IMR-90 (cell line): ENCODE measurements around the gene HDHD3. TPM values are rescaled to one million over a fixed set of nuclear protein-coding genes. Genes with fewer than 3 reads are reported as not detected.

Experiments
- ATAC-seq: fragments of 200-7000 bp; cut with Tn5 transposase; 2 replicates; pipeline ENCODE4 v1.9.1; 2020; ENCODE audit warnings: low read depth, mild to moderate bottlenecking, moderate library complexity
- BruUV-seq: library from RNA; stranded (reverse); fragments of 400-500 nt; replicated peaks from 2 replicates; lab custom pipeline; 2021; lab: Mats Ljungman, UMichigan
- CTCF ChIA-PET: fragments of 300-600 bp; formaldehyde crosslinking; extraction: SDS; loops from one replicate; lab custom pipeline; 2021; ENCODE audit warnings: antibody characterized with exemption; lab: Yijun Ruan, JAX
- POLR2A ChIA-PET: fragments of 300-600 bp; sonication (Branson Sonifier 250); formaldehyde crosslinking; loops from one replicate; lab custom pipeline; 2022; ENCODE audit warnings: antibody characterized with exemption; ENCODE audit not compliant: unreplicated experiment; lab: Charles Lee
- DNase-seq: peaks from one replicate; pipeline ENCODE4 v3.0.0; 2013
- H2AFZ ChIP-seq: replicated peaks from 2 replicates; pipeline ENCODE3; 2013; ENCODE audit warnings: low read length, mild to moderate bottlenecking; ENCODE audit not compliant: poor library complexity
- H2AK5ac ChIP-seq: 2 replicates; pipeline ENCODE4 v1.6.1; 2013; ENCODE audit warnings: low read depth, low read length, inconsistent platforms
- H2AK9ac ChIP-seq: replicated peaks from 2 replicates; pipeline ENCODE3; 2013; ENCODE audit warnings: mild to moderate bottlenecking, low read depth, low read length, moderate library complexity; ENCODE audit not compliant: poor library complexity
- H2BK120ac ChIP-seq: 2 replicates; pipeline ENCODE4 v1.6.1; 2013; ENCODE audit warnings: low read depth, low read length, inconsistent platforms
- H2BK15ac ChIP-seq: 3 replicates; pipeline ENCODE4 v1.6.1; 2013; ENCODE audit warnings: low read depth, low read length, inconsistent platforms
- H2BK20ac ChIP-seq: 2 replicates; pipeline ENCODE4 v1.6.1; 2013; ENCODE audit warnings: low read depth, mild to moderate bottlenecking, inconsistent platforms, low read length, moderate library complexity
- H2BK5ac ChIP-seq: 2 replicates; pipeline ENCODE4 v1.6.1; 2013; ENCODE audit warnings: mild to moderate bottlenecking, low read depth, low read length, inconsistent platforms; ENCODE audit not compliant: poor library complexity, severe bottlenecking
- H3K14ac ChIP-seq: replicated peaks from 2 replicates; pipeline ENCODE4 v1.6.1; 2013; ENCODE audit warnings: low read depth, low read length, inconsistent platforms
- H3K18ac ChIP-seq: 2 replicates; pipeline ENCODE4 v1.6.1; 2013; ENCODE audit warnings: low read depth, low read length, control low read depth
- H3K23ac ChIP-seq: 2 replicates; pipeline ENCODE4 v1.6.1; 2013; ENCODE audit warnings: low read depth, low read length, inconsistent platforms
- H3K27ac ChIP-seq: 2 replicates; pipeline ENCODE4 v1.5.1; 2013; ENCODE audit warnings: mild to moderate bottlenecking, control low read depth, low read length; ENCODE audit not compliant: insufficient read depth
- H3K27me3 ChIP-seq: 2 replicates; pipeline ENCODE4 v1.6.1; 2013; ENCODE audit warnings: low read length; ENCODE audit not compliant: control insufficient read depth, insufficient read depth
- H3K36me3 ChIP-seq: 2 replicates; pipeline ENCODE4 v1.6.1; 2013; ENCODE audit warnings: low read length, mixed read lengths; ENCODE audit not compliant: control insufficient read depth, insufficient read depth
- H3K4ac ChIP-seq: 2 replicates; pipeline ENCODE4 v1.6.1; 2013; ENCODE audit warnings: low read depth, low read length, inconsistent platforms
- H3K4me1 ChIP-seq: 2 replicates; pipeline ENCODE4 v1.6.1; 2013; ENCODE audit warnings: low read length, mixed read lengths; ENCODE audit not compliant: control insufficient read depth, insufficient read depth
- H3K4me2 ChIP-seq: 2 replicates; pipeline ENCODE4 v1.6.1; 2013; ENCODE audit warnings: low read depth, mild to moderate bottlenecking, control low read depth, low read length, moderate library complexity
- H3K4me3 ChIP-seq: 2 replicates; pipeline ENCODE4 v1.5.1; 2013; ENCODE audit warnings: low read depth, mild to moderate bottlenecking, control low read depth, low read length, moderate library complexity; ENCODE audit not compliant: insufficient read depth
- H3K56ac ChIP-seq: 2 replicates; pipeline ENCODE4 v1.6.1; 2013; ENCODE audit warnings: low read length, inconsistent platforms; ENCODE audit not compliant: insufficient read depth; ENCODE audit errors: extremely low read depth
- H3K79me1 ChIP-seq, 2 experiments: 2 replicates each; pipeline ENCODE4 v1.6.1; 2013; ENCODE audit warnings: low read length in 2 of 2, inconsistent platforms in 1 of 2, low read depth in 1 of 2
- H3K9ac ChIP-seq: 2 replicates; pipeline ENCODE4 v1.6.1; 2013; ENCODE audit warnings: low read depth, low read length, control low read depth
- H3K9me1 ChIP-seq: 2 replicates; pipeline ENCODE4 v1.6.1; 2013; ENCODE audit warnings: low read length, inconsistent platforms; ENCODE audit not compliant: insufficient read depth
- H3K9me3 ChIP-seq: 2 replicates; pipeline ENCODE4 v1.6.1; 2013; ENCODE audit warnings: low read length; ENCODE audit not compliant: control insufficient read depth, insufficient read depth
- H4K20me1 ChIP-seq: 2 replicates; pipeline ENCODE4 v1.6.1; 2013; ENCODE audit warnings: low read length, inconsistent platforms; ENCODE audit not compliant: insufficient read depth
- H4K5ac ChIP-seq: 2 replicates; pipeline ENCODE4 v1.6.1; 2013; ENCODE audit warnings: mild to moderate bottlenecking, low read depth, low read length, control low read depth
- H4K8ac ChIP-seq, 2 experiments: 2 replicates each; pipeline ENCODE4 v1.6.1; 2013; ENCODE audit warnings: low read depth in 2 of 2, low read length in 2 of 2, control low read depth in 1 of 2, inconsistent platforms in 1 of 2
- H4K91ac ChIP-seq: 2 replicates; pipeline ENCODE4 v1.6.1; 2013; ENCODE audit warnings: low read depth, low read length, inconsistent platforms; ENCODE audit not compliant: insufficient read depth
- POLR2A ChIP-seq: IDR thresholded peaks from 2 replicates; pipeline ENCODE4 v1.6.1; 2012; ENCODE audit warnings: mild to moderate bottlenecking, low read depth, low read length
- RCOR1 ChIP-seq: IDR thresholded peaks from 2 replicates; pipeline ENCODE4 v1.6.1; 2012; ENCODE audit warnings: mild to moderate bottlenecking, low read length, improper control_type of control experiment; ENCODE audit not compliant: insufficient replicate concordance
- SMC3 ChIP-seq: fragments of 150-350 bp; IDR thresholded peaks from 2 replicates; pipeline ENCODE4 v1.6.1; 2016; ENCODE audit warnings: low read depth, mild to moderate bottlenecking, antibody characterized with exemption, low read length, moderate library complexity
- WGBS, 2 experiments: methylation state at CpG; one replicate each; pipeline versions ENCODE4 v1.1.5 to v1.1.7; 2013; ENCODE audit warnings: missing lambda C conversion rate in 2 of 2; ENCODE audit not compliant: insufficient read length in 1 of 2; ENCODE audit errors: extremely low coverage in 2 of 2; 5-methylcytosine and 5-hydroxymethylcytosine counted together
- dilution Hi-C: fragments of 300-500 bp; cut with HindIII; formaldehyde crosslinking; loops from one replicate; pipeline ENCODE4 v1.14.3; 2018; ENCODE audit warnings: low sequenced_read_pairs; ENCODE audit not compliant: unreplicated experiment
- in situ Hi-C: fragments of 300-500 bp; cut with MboI; formaldehyde crosslinking; loops from 3 replicates; pipeline ENCODE4 v1.14.3; 2019; ENCODE audit warnings: low sequenced_read_pairs, inconsistent platforms, mixed read lengths
- intact Hi-C: fragments of 100-400 bp; cut with micrococcal nuclease; formaldehyde crosslinking; loops from 2 replicates; pipeline ENCODE4 v1.10.0; 2022
- polyA plus RNA-seq, 3 experiments: library from polyadenylated mRNA; depleted of rRNA; stranded (reverse); fragments of >200 nt; gene quantifications; 2 replicates each; pipeline ENCODE4 v1.2.3, GENCODE V29; 2012; ENCODE audit warnings: low replicate concordance in 1 of 3
- total RNA-seq: library from RNA; depleted of rRNA; stranded (reverse); fragments of >200 nt; gene quantifications from 2 replicates; pipeline ENCODE4 v1.2.3, GENCODE V29; 2012

The HDHD3 gene
- total and polyA plus RNA-seq, 2 of the 4 experiments (the other 2 are of a cell fraction) = 7.0 to 8.6 TPM

DNA sequence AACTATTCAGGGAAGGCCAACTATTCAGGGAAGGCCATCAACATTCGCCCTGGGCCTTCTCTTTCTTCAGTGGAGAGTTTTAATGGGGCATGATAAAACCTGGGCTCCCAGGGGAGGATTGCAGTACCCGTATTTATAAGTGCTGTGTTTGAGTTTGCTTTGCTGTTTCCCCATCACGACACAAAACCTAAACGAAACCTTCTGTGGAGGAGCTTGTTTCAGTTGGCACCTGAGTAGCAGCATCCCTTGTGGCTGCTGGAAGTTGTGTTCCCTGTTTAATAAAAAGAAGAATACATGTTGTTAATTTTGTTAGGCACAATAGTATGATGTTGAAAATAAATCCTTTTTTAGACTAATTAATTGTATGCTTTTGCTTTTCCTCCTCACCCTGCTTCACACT lies 45.0 kb downstream of the HDHD3 start:
- Histone ChIP-seq H3K36me3 (no peaks in the 10 kb centered on the region), H2BK20ac (no peak overlapping the region), H3K4me1 (no peaks in the 10 kb centered on the region), H4K20me1 (no peaks in the 10 kb centered on the region), H3K4ac (no peak overlapping the region), H3K4me2 (no peak overlapping the region), H3K9me1 (0 out of 2 replicates have a peak, but pooled peaks cover 2% of the 10 kb centered on the region), H4K5ac (no peak overlapping the region), H3K79me1 (no peaks in the 10 kb centered on the region), H3K27ac (no peak overlapping the region), H2BK120ac (no peak overlapping the region), H2AK9ac (no peak overlapping the region), H2BK5ac (no peak overlapping the region), H3K23ac (no peak overlapping the region), H3K4me3 (no peak overlapping the region), H2BK15ac (no peak overlapping the region), H3K18ac (no peak overlapping the region), H3K9ac (no peak overlapping the region), H3K14ac (no peak overlapping the region), H3K56ac (no peak overlapping the region), H4K8ac (no peak overlapping the region), H4K91ac (no peak overlapping the region), H2AK5ac (no peak overlapping the region), H2AFZ (no peak overlapping the region), H3K27me3 (0 out of 2 replicates have a peak, but pooled peaks cover 1% of the 10 kb centered on the region), H3K9me3 (no peaks in the 10 kb centered on the region)
- WGBS, 2 experiments = no CpG with 5 or more reads among the region's 4 CpGs
- intact Hi-C loops (no loop called here), in situ Hi-C loops (no loop called here), dilution Hi-C loops (no loop called here)
- POLR2A ChIA-PET = no interaction called here
- CTCF ChIA-PET = no interaction called here
- no peak for DNase-seq
- no TSS peak for BruUV-seq
- ATAC-seq = no peak
- TF ChIP-seq RCOR1 = no peak
- no peak for TF ChIP-seq POLR2A
- no peak for TF ChIP-seq SMC3
